K562 (cell line): ENCODE results near the gene FGF12. TPM values are rescaled to one million over a fixed set of nuclear protein-coding genes. Genes with fewer than 3 reads are reported as not detected.

Source experiments
- ATAC-seq: fragments of 200-7000 bp; cut with Tn5 transposase; 3 replicates; pipeline ENCODE4 v1.9.1; 2020; ENCODE audit warnings: moderate library complexity
- BruUV-seq: library from RNA; stranded (reverse); fragments of 400-500 nt; replicated peaks from 2 replicates; lab custom pipeline; 2021; lab: Mats Ljungman, UMichigan
- CTCF ChIA-PET: fragments of 300-600 bp; formaldehyde crosslinking; extraction: SDS; loops from one replicate; lab custom pipeline; 2021; ENCODE audit warnings: low intra/inter-chr PET ratio; lab: Yijun Ruan, JAX
- POLR2A ChIA-PET: fragments of 300-600, 350-650 bp; sonication (Branson Sonifier 250); formaldehyde crosslinking; extraction: SDS; loops from one replicate; lab custom pipeline; 2021; ENCODE audit warnings: antibody characterized with exemption, inconsistent platforms; lab: Yijun Ruan, JAX
- DNase-seq, 4 experiments: peaks; one replicate each; pipeline versions ENCODE4 v3.0.0 to v3.0.0-alpha.2; 2011 to 2018; ENCODE audit warnings: low spot score in 3 of 4, mixed read lengths in 3 of 4; ENCODE audit errors: extremely low read depth in 1 of 4
- FAIRE-seq: peaks from 2 replicates; lab custom pipeline; 2011; peaks lifted over from hg19 to GRCh38; lab: Jason Lieb, UNC
- H2AFZ ChIP-seq: 2 replicates; pipeline ENCODE4 v1.6.0; 2011; ENCODE audit warnings: low read depth, low read length, control low read depth, inconsistent platforms
- H3K27ac ChIP-seq: fragments of 200-600 bp; 3 replicates; pipeline ENCODE4 v1.8.0; 2011; ENCODE audit warnings: low read depth, mild to moderate bottlenecking, control low read depth, inconsistent platforms, low read length, moderate library complexity, mixed read lengths; ENCODE audit errors: extremely low read depth
- H3K27me3 ChIP-seq, 2 experiments: fragments of 300-600 bp in 1 of 2; 2 replicates in 1 of 2; 3 replicates in 1 of 2; pipeline versions ENCODE4 v1.6.0 to v1.8.0; 2011; ENCODE audit warnings: inconsistent platforms in 2 of 2, low read length in 2 of 2, mild to moderate bottlenecking in 1 of 2, mixed read lengths in 1 of 2, moderate library complexity in 1 of 2; ENCODE audit not compliant: control insufficient read depth in 2 of 2, insufficient read depth in 2 of 2
- H3K36me3 ChIP-seq: fragments of 300-600 bp; 3 replicates; pipeline ENCODE4 v1.8.0; 2011; ENCODE audit warnings: mild to moderate bottlenecking, low read length, inconsistent platforms; ENCODE audit not compliant: control insufficient read depth, insufficient read depth
- H3K4me1 ChIP-seq, 2 experiments: fragments of 200-600 bp in 1 of 2; replicated peaks in 1 of 2; 2 replicates in 1 of 2; 3 replicates in 1 of 2; pipeline versions ENCODE4 v1.5.1 to v1.8.0; 2011; ENCODE audit warnings: inconsistent platforms in 2 of 2, low read length in 2 of 2, mild to moderate bottlenecking in 1 of 2, mixed read lengths in 1 of 2, moderate library complexity in 1 of 2; ENCODE audit not compliant: control insufficient read depth in 2 of 2, insufficient read depth in 2 of 2
- H3K4me2 ChIP-seq: 2 replicates; pipeline ENCODE4 v1.6.1; 2011; ENCODE audit warnings: low read length, control low read depth, inconsistent platforms, mixed read lengths; ENCODE audit not compliant: insufficient read depth
- H3K4me3 ChIP-seq: fragments of 200-600 bp; sonication (generic), shearing (Covaris generic); 2 replicates; pipeline ENCODE4 v1.5.1; 2016; ENCODE audit warnings: control low read depth, inconsistent platforms
- H3K79me2 ChIP-seq: fragments of 200-600 bp; 3 replicates; pipeline ENCODE4 v1.8.0; 2011; ENCODE audit warnings: low read length, inconsistent platforms; ENCODE audit not compliant: control insufficient read depth, insufficient read depth
- H3K9ac ChIP-seq, 2 experiments: 2 replicates each; pipeline versions ENCODE4 v1.6.0 to v1.6.1; 2011; ENCODE audit warnings: low read depth in 2 of 2, low read length in 2 of 2, control low read depth in 1 of 2, inconsistent platforms in 1 of 2, mild to moderate bottlenecking in 1 of 2, mixed read lengths in 1 of 2; ENCODE audit not compliant: insufficient read depth in 1 of 2
- H3K9me1 ChIP-seq: one replicate; pipeline ENCODE4 v1.6.0; 2011; ENCODE audit warnings: inconsistent platforms, mild to moderate bottlenecking, low read length, moderate library complexity; ENCODE audit not compliant: control insufficient read depth, insufficient read depth
- H3K9me3 ChIP-seq: replicated peaks from 2 replicates; pipeline ENCODE4 v1.5.1; 2011; ENCODE audit warnings: low read depth, low read length, inconsistent platforms; ENCODE audit not compliant: control insufficient read depth, insufficient read depth
- H4K20me1 ChIP-seq: replicated peaks from 2 replicates; pipeline ENCODE4 v1.6.1; 2011; ENCODE audit warnings: low read length, inconsistent platforms, mixed read lengths; ENCODE audit not compliant: control insufficient read depth, insufficient read depth
- BACH1 ChIP-seq: fragments of 200-800 bp; sonication (Bioruptor generic); IDR thresholded peaks from 2 replicates; pipeline ENCODE4 v1.6.1; 2016; ENCODE audit warnings: missing genetic modification characterization, missing compliant biosample characterization
- BRCA1 ChIP-seq, 2 experiments: fragments of 450-650 bp in 1 of 2; sonication (generic) in 1 of 2; formaldehyde crosslinking in 1 of 2; IDR thresholded peaks; 2 replicates each; pipeline versions ENCODE4 v1.5.0 to v1.6.1; 2017 to 2020; ENCODE audit warnings: mild to moderate bottlenecking in 1 of 2, missing genetic modification reagents in 1 of 2
- BRD4 ChIP-seq: fragments of 200-600 bp; sonication (generic); IDR thresholded peaks from 2 replicates; pipeline ENCODE4 v1.6.1; 2017; ENCODE audit warnings: inconsistent platforms
- CBX3 ChIP-seq, 2 experiments: IDR thresholded peaks; 1 replicate in 1 of 2; 2 replicates in 1 of 2; pipeline ENCODE4 v1.6.1; 2012; ENCODE audit warnings: inconsistent platforms in 2 of 2, low read length in 2 of 2, borderline replicate concordance in 1 of 2, control low read depth in 1 of 2
- ILK ChIP-seq: fragments of 450-650 bp; IDR thresholded peaks from 2 replicates; pipeline ENCODE4 v1.6.1; 2016; ENCODE audit warnings: missing genetic modification characterization, low read depth, mild to moderate bottlenecking, missing compliant biosample characterization, moderate library complexity, borderline replicate concordance
- MEIS2 ChIP-seq: fragments of 450-650 bp; IDR thresholded peaks from 2 replicates; pipeline ENCODE4 v1.6.1; 2014; ENCODE audit warnings: mild to moderate bottlenecking; ENCODE audit not compliant: partially characterized antibody
- SAFB ChIP-seq: fragments of 200-400 bp; formaldehyde crosslinking; IDR thresholded peaks from 2 replicates; pipeline ENCODE4 v1.6.1; 2017; ENCODE audit warnings: low read depth, low read length, borderline replicate concordance
- WHSC1 ChIP-seq: IDR thresholded peaks from one replicate; pipeline ENCODE4 v1.6.1; 2012; ENCODE audit warnings: low read length, control low read depth, inconsistent platforms
- ZBTB7A ChIP-seq: IDR thresholded peaks from 2 replicates; pipeline ENCODE4 v1.6.1; 2011; ENCODE audit warnings: low read depth, mild to moderate bottlenecking, low read length, moderate library complexity, borderline replicate concordance; ENCODE audit not compliant: control insufficient read depth
- ZNF445 ChIP-seq: fragments of 250-450 bp; sonication (Bioruptor Pico); IDR thresholded peaks from 2 replicates; pipeline ENCODE4 v1.4.0; 2020; ENCODE audit warnings: low read depth, mild to moderate bottlenecking, moderate library complexity
- ZNF764 ChIP-seq: fragments of 250-450 bp; sonication (Bioruptor Pico); IDR thresholded peaks from 2 replicates; pipeline ENCODE4 v1.4.0; 2020; ENCODE audit warnings: low read depth, mild to moderate bottlenecking, moderate library complexity
- WGBS: fragments of 100-300 bp; shearing (Covaris generic); methylation state at CpG from one replicate; pipeline ENCODE4 v1.1.6; 2016; ENCODE audit warnings: low coverage, mixed read lengths; ENCODE audit not compliant: insufficient coverage; ENCODE audit errors: missing lambda C conversion rate; 5-methylcytosine and 5-hydroxymethylcytosine counted together
- in situ Hi-C: fragments of 300-500 bp; cut with MboI; formaldehyde crosslinking; loops from 4 replicates; pipeline ENCODE4 v1.15.0; 2018; ENCODE audit warnings: inconsistent platforms, mixed read lengths
- intact Hi-C: fragments of 100-400 bp; cut with micrococcal nuclease; formaldehyde crosslinking; loops from 2 replicates; pipeline ENCODE4 v1.14.2; 2022
- polyA plus RNA-seq, 8 experiments: library from polyadenylated mRNA; depleted of rRNA in 4 of 8; stranded (reverse) in 5 of 8; unstranded in 3 of 8; fragments of >200 nt; fragmentation: Nextera tagmentation in 2 of 8; fragmentation: Illumina TruSeq in 1 of 8; extraction: Ambion mirVana in 2 of 8; extraction: Trizol in 1 of 8; gene quantifications; 2 replicates each; pipeline versions ENCODE4 v1.2.1 to v1.2.3, GENCODE V29; 2011 to 2014; ENCODE audit warnings: inconsistent platforms in 1 of 8, missing spikeins in 1 of 8
- total RNA-seq, 7 experiments: library from RNA; depleted of rRNA in 6 of 7; stranded (reverse); fragments of >200 nt in 6 of 7; fragmentation: Illumina TruSeq in 2 of 7; extraction: Trizol in 2 of 7; gene quantifications; 2 replicates each; pipeline versions ENCODE4 v1.2.1 to v1.2.3, GENCODE V29; 2011 to 2021; ENCODE audit warnings: low replicate concordance in 1 of 7
- TF ChIP-seq, protein P1 (sequence below): sonication (generic); formaldehyde crosslinking; IDR thresholded peaks from 2 replicates; pipeline ENCODE4 v1.8.0; 2022; ENCODE audit warnings: missing genetic modification reagents, mild to moderate bottlenecking, borderline replicate concordance
- TF ChIP-seq, protein P2 (sequence below), 3 experiments: fragments of 200-800 bp in 1 of 3; sonication (Bioruptor generic) in 1 of 3; sonication (generic) in 1 of 3; formaldehyde crosslinking in 1 of 3; IDR thresholded peaks; 2 replicates each; pipeline versions ENCODE4 v1.6.1 to v1.8.0; 2016 to 2022; ENCODE audit warnings: mild to moderate bottlenecking in 2 of 3, missing compliant biosample characterization in 2 of 3, missing genetic modification characterization in 2 of 3, missing genetic modification reagents in 1 of 3

FGF12 gene
- total and polyA plus RNA-seq, 9 of the 15 experiments (the other 6 are each of a cell fraction or from before 2014, with no cell fraction given): not detected

- no peaks in the 10 kb centered on the region for H3K79me2 ChIP-seq
- POLR2A ChIA-PET: no interaction called here
- no TSS peak for BruUV-seq
- ATAC-seq: no peak
- H2AFZ ChIP-seq: no peak overlapping the region
- FAIRE-seq: no peak
- no peaks in the 10 kb centered on the region for H3K9me1 ChIP-seq
- no peak overlapping the region for H3K4me3 ChIP-seq
- H3K9me3 ChIP-seq: no peaks in the 10 kb centered on the region
- TF ChIP-seq BRCA1 (IDR thresholded peaks at IDR 0.05) (no peak), BRCA1 (CRISPR knock-in tag; IDR thresholded peaks at IDR 0.05) (no peak), BACH1 (tag) (no peak), WHSC1 (no peak), ILK (no peak)
- H3K4me1 ChIP-seq: no peaks in the 10 kb centered on the region
- H4K20me1 ChIP-seq: no peaks in the 10 kb centered on the region
- 0% methylated on average over 2 of the region's 2 CpGs for WGBS
- no peaks in the 10 kb centered on the region for H3K27me3 ChIP-seq
- CTCF ChIA-PET: no interaction called here
- no peaks in the 10 kb centered on the region for H3K36me3 ChIP-seq
- no peak for DNase-seq
- H3K4me2 ChIP-seq: no peak overlapping the region
- in situ Hi-C loops: no loop called here
- H3K9ac ChIP-seq: no peak overlapping the region
- H3K27ac ChIP-seq: no peak overlapping the region
- intact Hi-C loops: no loop called here
Measured at GRCh38 chr3:192482809-192483208, 244.5 kb downstream of the FGF12 start.

DNA sequence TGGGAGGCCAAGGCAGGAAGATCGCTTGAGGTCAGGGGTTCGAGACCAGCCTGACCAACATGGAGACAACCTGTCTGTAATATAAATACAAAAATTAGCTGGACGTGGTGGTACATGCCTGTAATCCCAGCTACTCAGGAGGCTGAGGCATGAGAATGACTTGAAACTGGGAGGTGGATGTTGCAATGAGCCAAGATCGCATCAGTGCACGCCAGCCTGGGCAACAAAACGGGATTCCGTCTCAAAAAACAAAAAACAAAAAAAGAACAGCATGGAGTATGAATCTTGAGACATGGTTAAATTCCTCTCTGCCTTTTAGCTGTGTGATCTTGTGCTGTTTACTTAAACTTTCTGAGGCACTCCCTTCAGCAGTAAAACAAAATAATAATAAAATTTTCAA lies 244.9 kb downstream of the FGF12 start:
- H3K27me3 ChIP-seq: no peaks in the 10 kb centered on the region
- no peaks in the 10 kb centered on the region for H3K79me2 ChIP-seq
- no peak overlapping the region for H3K9ac ChIP-seq
- FAIRE-seq (no peak), DNase-seq (no peak), ATAC-seq (no peak)
- no peak overlapping the region for H3K4me3 ChIP-seq
- no peaks in the 10 kb centered on the region for H3K4me1 ChIP-seq
- BruUV-seq: no TSS peak
- no peaks in the 10 kb centered on the region for H3K9me3 ChIP-seq
- no peaks in the 10 kb centered on the region for H3K9me1 ChIP-seq
- no peak overlapping the region for H3K4me2 ChIP-seq
- H4K20me1 ChIP-seq: no peaks in the 10 kb centered on the region
- ChIA-PET CTCF (no interaction called here), POLR2A (no interaction called here)
- no peak overlapping the region for H3K27ac ChIP-seq
- in situ Hi-C loops: no loop called here
- no peak overlapping the region for H2AFZ ChIP-seq
- intact Hi-C loops: no loop called here
- no peaks in the 10 kb centered on the region for H3K36me3 ChIP-seq
- WGBS: 2% methylated on average over 7 of the region's 7 CpGs
- no peak for TF ChIP-seq MEIS2
- TF ChIP-seq BRD4: no peak
- no peak for TF ChIP-seq CBX3 (IDR thresholded peaks at IDR 0.05; ENCODE audit: borderline replicate concordance in 1 of 2, low read length in 2 of 2)
- TF ChIP-seq, protein P1, sequence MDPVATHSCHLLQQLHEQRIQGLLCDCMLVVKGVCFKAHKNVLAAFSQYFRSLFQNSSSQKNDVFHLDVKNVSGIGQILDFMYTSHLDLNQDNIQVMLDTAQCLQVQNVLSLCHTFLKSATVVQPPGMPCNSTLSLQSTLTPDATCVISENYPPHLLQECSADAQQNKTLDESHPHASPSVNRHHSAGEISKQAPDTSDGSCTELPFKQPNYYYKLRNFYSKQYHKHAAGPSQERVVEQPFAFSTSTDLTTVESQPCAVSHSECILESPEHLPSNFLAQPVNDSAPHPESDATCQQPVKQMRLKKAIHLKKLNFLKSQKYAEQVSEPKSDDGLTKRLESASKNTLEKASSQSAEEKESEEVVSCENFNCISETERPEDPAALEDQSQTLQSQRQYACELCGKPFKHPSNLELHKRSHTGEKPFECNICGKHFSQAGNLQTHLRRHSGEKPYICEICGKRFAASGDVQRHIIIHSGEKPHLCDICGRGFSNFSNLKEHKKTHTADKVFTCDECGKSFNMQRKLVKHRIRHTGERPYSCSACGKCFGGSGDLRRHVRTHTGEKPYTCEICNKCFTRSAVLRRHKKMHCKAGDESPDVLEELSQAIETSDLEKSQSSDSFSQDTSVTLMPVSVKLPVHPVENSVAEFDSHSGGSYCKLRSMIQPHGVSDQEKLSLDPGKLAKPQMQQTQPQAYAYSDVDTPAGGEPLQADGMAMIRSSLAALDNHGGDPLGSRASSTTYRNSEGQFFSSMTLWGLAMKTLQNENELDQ (CRISPR knock-in tag): no peak
- TF ChIP-seq SAFB: no peak
- no peak for TF ChIP-seq ZNF445 (CRISPR knock-in tag)
- TF ChIP-seq ZNF764 (CRISPR knock-in tag): no peak
- TF ChIP-seq, protein P2, sequence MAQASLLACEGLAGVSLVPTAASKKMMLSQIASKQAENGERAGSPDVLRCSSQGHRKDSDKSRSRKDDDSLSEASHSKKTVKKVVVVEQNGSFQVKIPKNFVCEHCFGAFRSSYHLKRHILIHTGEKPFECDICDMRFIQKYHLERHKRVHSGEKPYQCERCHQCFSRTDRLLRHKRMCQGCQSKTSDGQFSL (CRISPR knock-in tag; IDR thresholded peaks at IDR 0.05): no peak
- TF ChIP-seq, protein P2 (tag; IDR thresholded peaks at IDR 0.05): no peak
- no peak for TF ChIP-seq ZBTB7A
